Fibroblast of the aortic adventitia (primary cell): ENCODE data around the gene APC. TPM values are rescaled to one million over a fixed set of nuclear protein-coding genes. Genes with fewer than 3 reads are reported as not detected.

Source experiments
- DNase-seq: peaks from one replicate; pipeline ENCODE4 v3.0.0-alpha.2; 2010; ENCODE audit warnings: low read depth
- H3K4me3 ChIP-seq: 2 replicates; pipeline ENCODE4 v1.5.1; 2011; ENCODE audit warnings: low read depth, mild to moderate bottlenecking, control low read depth, low read length, moderate library complexity
- total RNA-seq: library from RNA; depleted of rRNA; stranded (reverse); fragments of >200 nt; gene quantifications from 2 replicates; pipeline ENCODE4 v1.2.3, GENCODE V29; 2012; ENCODE audit warnings: low replicate concordance
- TF ChIP-seq, protein P1 (sequence below): IDR thresholded peaks from 2 replicates; pipeline ENCODE4 v1.5.1; 2011; ENCODE audit warnings: mild to moderate bottlenecking, low read length, control low read depth, inconsistent platforms; ENCODE audit not compliant: insufficient read depth

Gene APC
- total RNA-seq, 1 donor, result 61.7 TPM

GRCh38 chr5:112706446-112707016, 31.2 kb upstream of the APC start:
- TF ChIP-seq, protein P1, sequence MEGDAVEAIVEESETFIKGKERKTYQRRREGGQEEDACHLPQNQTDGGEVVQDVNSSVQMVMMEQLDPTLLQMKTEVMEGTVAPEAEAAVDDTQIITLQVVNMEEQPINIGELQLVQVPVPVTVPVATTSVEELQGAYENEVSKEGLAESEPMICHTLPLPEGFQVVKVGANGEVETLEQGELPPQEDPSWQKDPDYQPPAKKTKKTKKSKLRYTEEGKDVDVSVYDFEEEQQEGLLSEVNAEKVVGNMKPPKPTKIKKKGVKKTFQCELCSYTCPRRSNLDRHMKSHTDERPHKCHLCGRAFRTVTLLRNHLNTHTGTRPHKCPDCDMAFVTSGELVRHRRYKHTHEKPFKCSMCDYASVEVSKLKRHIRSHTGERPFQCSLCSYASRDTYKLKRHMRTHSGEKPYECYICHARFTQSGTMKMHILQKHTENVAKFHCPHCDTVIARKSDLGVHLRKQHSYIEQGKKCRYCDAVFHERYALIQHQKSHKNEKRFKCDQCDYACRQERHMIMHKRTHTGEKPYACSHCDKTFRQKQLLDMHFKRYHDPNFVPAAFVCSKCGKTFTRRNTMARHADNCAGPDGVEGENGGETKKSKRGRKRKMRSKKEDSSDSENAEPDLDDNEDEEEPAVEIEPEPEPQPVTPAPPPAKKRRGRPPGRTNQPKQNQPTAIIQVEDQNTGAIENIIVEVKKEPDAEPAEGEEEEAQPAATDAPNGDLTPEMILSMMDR, result no peak
- no peak overlapping the region for H3K4me3 ChIP-seq
- DNase-seq, result no peak

DNA sequence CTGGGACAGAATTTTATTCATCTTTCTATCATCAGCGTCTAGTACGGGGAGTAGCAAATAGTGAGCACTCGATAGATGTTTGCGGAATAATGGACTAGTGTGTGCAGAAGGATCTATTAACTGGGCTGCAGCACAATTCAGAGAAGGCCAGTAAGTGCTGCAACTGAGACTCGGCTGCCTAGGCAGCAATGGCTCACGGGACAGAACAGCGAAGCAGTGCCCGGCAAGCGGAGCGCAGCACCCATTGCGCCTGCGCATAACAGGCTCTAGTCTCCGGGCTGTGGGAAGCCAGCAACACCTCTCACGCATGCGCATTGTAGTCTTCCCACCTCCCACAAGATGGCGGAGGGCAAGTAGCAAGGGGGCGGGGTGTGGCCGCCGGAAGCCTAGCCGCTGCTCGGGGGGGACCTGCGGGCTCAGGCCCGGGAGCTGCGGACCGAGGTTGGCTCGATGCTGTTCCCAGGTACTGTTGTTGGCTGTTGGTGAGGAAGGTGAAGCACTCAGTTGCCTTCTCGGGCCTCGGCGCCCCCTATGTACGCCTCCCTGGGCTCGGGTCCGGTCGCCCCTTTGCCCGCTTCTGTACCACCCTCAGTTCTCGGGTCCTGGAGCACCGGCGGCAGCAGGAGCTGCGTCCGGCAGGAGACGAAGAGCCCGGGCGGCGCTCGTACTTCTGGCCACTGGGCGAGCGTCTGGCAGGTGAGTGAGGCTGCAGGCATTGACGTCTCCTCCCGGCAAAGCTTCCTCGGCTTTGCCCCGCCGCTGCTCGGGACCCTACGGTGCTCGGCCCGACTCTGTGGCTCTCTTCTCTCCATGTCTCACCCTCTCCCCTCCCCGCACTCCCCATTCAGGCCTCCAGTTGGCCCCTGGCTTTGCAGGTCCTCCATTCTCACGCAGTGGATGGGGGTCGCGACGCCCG, 30.2 kb upstream of the APC start:
- peak overlapping the region; percentile 98 for H3K4me3 ChIP-seq
- peak; percentile 99 for DNase-seq
- TF ChIP-seq, protein P1, result no peak

DNA sequence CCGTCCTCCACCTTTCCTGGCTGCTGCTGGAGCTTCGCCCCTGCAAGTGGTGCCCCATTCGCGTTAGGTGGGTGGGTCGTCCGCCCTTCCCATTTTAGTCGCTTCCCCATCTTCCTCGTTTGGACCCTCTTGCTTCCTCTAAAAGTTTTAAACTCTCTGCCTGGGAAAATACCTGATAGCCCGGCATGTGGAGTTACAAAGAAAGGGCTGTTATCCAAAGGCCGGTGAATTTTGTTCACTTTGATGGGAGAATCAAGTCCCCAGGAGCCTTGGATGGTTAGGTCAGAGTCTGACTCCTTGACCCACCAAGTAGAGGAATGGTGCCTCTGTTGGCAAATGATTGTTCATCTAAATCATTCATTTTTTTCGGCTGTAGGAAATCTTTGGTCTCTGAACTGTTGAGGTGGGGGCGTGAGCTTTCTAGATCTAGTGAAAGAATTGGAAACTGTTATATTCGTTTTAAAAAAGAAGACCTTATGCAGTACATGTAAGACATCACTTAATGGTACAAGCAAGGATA, 29.5 kb upstream of the APC start:
- TF ChIP-seq, protein P1, result no peak
- peak overlapping the region; percentile 98 for H3K4me3 ChIP-seq
- peak; percentile 10 for DNase-seq

GRCh38 chr5:112709416-112709815, 28.3 kb upstream of the APC start:
- TF ChIP-seq, protein P1, result no peak
- no peak overlapping the region for H3K4me3 ChIP-seq
- DNase-seq, result peak; percentile 40

DNA sequence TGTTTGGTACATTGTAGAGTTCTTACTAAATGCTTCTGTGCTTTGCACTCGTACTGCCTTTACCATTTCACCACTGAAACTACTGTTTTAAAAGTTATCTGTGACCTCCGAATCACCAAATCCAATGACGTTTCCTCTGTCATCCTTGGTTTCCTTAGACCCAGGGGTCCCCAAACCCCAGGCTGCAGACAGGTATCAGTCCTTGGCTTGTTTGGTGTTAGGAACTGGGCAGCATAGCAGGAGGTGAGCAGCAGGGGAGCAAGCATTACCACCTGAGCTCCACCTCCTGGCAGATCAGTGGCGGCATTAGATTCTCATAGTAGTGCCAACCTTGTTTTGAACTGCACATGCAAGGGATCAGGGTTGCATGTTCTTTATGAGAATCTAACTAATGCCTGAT, 26.8 kb upstream of the APC start:
- TF ChIP-seq, protein P1, result no peak
- no peak for DNase-seq
- H3K4me3 ChIP-seq, result no peak overlapping the region

DNA sequence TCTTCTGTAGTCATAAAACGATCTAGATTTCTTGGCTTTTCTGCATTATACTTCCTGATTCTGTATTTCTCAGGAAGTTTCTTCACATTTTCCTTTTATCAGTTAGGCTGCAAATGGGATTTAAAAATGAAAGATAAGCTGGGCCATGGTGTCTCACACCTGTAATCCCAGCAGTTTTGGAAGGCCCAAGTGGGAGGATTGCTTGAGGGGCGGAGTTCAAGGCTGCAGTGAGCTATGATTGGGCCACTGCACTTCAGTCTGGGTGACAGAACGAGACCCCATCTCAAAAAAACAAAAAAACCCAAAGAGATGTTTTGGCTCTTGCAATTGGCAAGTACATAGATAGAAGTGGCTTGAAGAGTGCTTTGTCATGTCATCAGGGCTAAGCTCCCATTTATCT, 26.2 kb upstream of the APC start:
- TF ChIP-seq, protein P1, result no peak
- H3K4me3 ChIP-seq, result no peak overlapping the region
- no peak for DNase-seq
